Measurements from ENCODE around the gene PPP2R5C. TPM values are rescaled to one million over a fixed set of nuclear protein-coding genes. Genes with fewer than 3 reads are reported as not detected.

The PPP2R5C gene
- total and polyA plus RNA-seq, 2 of the 8 experiments (the other 6 are each of a cell fraction or from before 2014, with no cell fraction given) = 49.6 to 95.9 TPM

GRCh38 chr14:101888182-101888581 lies 126.7 kb downstream of the PPP2R5C start:
- FAIRE-seq (no peak), DNase-seq (ENCODE audit: low read depth in 1 of 2, low spot score in 2 of 2) (no peak)
- Histone ChIP-seq H3K27me3 (replicated peaks in 1 of 4; ENCODE audit: control insufficient read depth in 3 of 4, extremely low read depth in 1 of 4, insufficient read depth in 3 of 4, low read length in 3 of 4) (no peaks in the 10 kb centered on the region), H2BK120ac (replicated peaks; ENCODE audit: low read depth, low read length) (no peak overlapping the region), H3K4ac (replicated peaks; ENCODE audit: insufficient read length, low read depth, low read length) (no peak overlapping the region), H4K5ac (ENCODE audit: insufficient read length, low read depth, low read length) (no peak overlapping the region), H3K79me1 (ENCODE audit: low read depth, low read length) (no peaks in the 10 kb centered on the region), H2BK20ac (ENCODE audit: low read length) (no peak overlapping the region), H3K14ac (ENCODE audit: insufficient read length) (no peak overlapping the region), H3K56ac (replicated peaks; ENCODE audit: insufficient read length, low read depth, low read length) (no peak overlapping the region), H2BK5ac (ENCODE audit: low read depth, low read length) (no peak overlapping the region), H3K9ac (replicated peaks in 1 of 4; ENCODE audit: extremely low read depth in 1 of 4, low read depth in 3 of 4, low read length in 3 of 4) (no peak overlapping the region), H3K79me2 (ENCODE audit: control insufficient read depth in 1 of 2, insufficient read depth in 2 of 2, low read length in 2 of 2) (no peaks in the 10 kb centered on the region), H3K23ac (ENCODE audit: insufficient read length) (no peak overlapping the region), H3K36me3 (ENCODE audit: control insufficient read depth in 2 of 4, insufficient read depth in 4 of 4, low read length in 3 of 4) (peaks cover 0 to 12% (median 3%) of the 10 kb centered on the region in 4 experiments; a peak in 3 of 8 replicates), H3K4me3 (ENCODE audit: extremely low read depth in 1 of 4, insufficient read depth in 2 of 4, low read depth in 3 of 4, low read length in 4 of 4) (no peak overlapping the region), H4K8ac (ENCODE audit: extremely low read depth, insufficient read depth, low read length) (no peak overlapping the region), H3K27ac (ENCODE audit: low read depth, low read length) (no peak overlapping the region), H2AK5ac (ENCODE audit: low read depth, low read length) (no peak overlapping the region), H3K4me1 (replicated peaks in 1 of 4; ENCODE audit: control insufficient read depth in 3 of 4, insufficient read depth in 4 of 4, low read length in 3 of 4) (no peaks in the 10 kb centered on the region), H3K9me3 (ENCODE audit: insufficient read depth in 2 of 2, low read depth in 1 of 2, low read length in 1 of 2) (no peaks in the 10 kb centered on the region), H3K18ac (ENCODE audit: extremely low read depth, low read length) (no peak overlapping the region), H3K4me2 (ENCODE audit: insufficient read depth in 1 of 2, low read depth in 2 of 2, low read length in 2 of 2) (no peak overlapping the region), H2BK15ac (ENCODE audit: low read length) (no peak overlapping the region), H4K20me1 (replicated peaks in 1 of 2; ENCODE audit: control insufficient read depth in 1 of 2, insufficient read depth in 2 of 2, low read length in 2 of 2) (peaks cover 0 to 4% of the 10 kb centered on the region in 2 experiments), H3K23me2 (ENCODE audit: low read depth, low read length) (no peaks in the 10 kb centered on the region), H2BK12ac (ENCODE audit: low read depth, low read length) (no peak overlapping the region), H2AFZ (ENCODE audit: low read length) (no peak overlapping the region), H4K91ac (replicated peaks; ENCODE audit: insufficient read length, low read length) (no peak overlapping the region)
- POLR2A ChIA-PET (ENCODE audit: partially characterized antibody) = no interaction called here
- no peak for TF ChIP-seq RAD21 (IDR thresholded peaks at IDR 0.05 in 1 of 2, conservative IDR thresholded peaks at IDR 0.05 in 1 of 2; ENCODE audit: low read depth in 2 of 2, low read length in 2 of 2)
- TF ChIP-seq SIRT6 (IDR thresholded peaks at IDR 0.05; ENCODE audit: low read length) = no peak
- TF ChIP-seq ZNF274 (IDR thresholded peaks at IDR 0.05; ENCODE audit: borderline replicate concordance, extremely low read depth, low read length) = no peak
- TF ChIP-seq KDM1A (IDR thresholded peaks at IDR 0.05; ENCODE audit: borderline replicate concordance, low read length) = no peak
- no peak for TF ChIP-seq ASH2L (IDR thresholded peaks at IDR 0.05; ENCODE audit: low read length)
- no peak for TF ChIP-seq HDAC2 (IDR thresholded peaks at IDR 0.05; ENCODE audit: borderline replicate concordance in 1 of 2, low read depth in 2 of 2, low read length in 2 of 2)
- TF ChIP-seq TCF12 (IDR thresholded peaks at IDR 0.05; ENCODE audit: low read depth, low read length) = no peak
- no peak for TF ChIP-seq CEBPB (IDR thresholded peaks at IDR 0.05; ENCODE audit: low read depth, low read length)
- no peak for TF ChIP-seq NANOG (IDR thresholded peaks at IDR 0.05; ENCODE audit: insufficient read depth, low read depth, low read length, poor library complexity, severe bottlenecking)
- CTCF ChIA-PET (ENCODE audit: partially characterized antibody) = interaction anchor here (0.9 to 2.8 kb wide), 3 partner anchors 18 to 118 kb away, joined by 3 to 11 read pairs (median 3); no protein-coding TSS in a partner anchor
- 94% methylated on average over 10 of the region's 10 CpGs; no CpG with 5 or more reads in 1 of the 2 experiments for WGBS, 2 experiments (ENCODE audit: extremely low coverage in 1 of 2, insufficient coverage in 1 of 2, insufficient read length in 1 of 2, insufficient replicate concordance in 2 of 2, low coverage in 1 of 2, low lambda C conversion rate in 2 of 2, missing lambda C conversion rate in 1 of 2)
